A549 (cell line): ENCODE data around the gene ZBTB16. TPM values are rescaled to one million over a fixed set of nuclear protein-coding genes. Genes with fewer than 3 reads are reported as not detected.

ENCODE experiments used
- ATAC-seq, 2 experiments: fragments of 200-7000 bp in 1 of 2; fragments of >200 bp in 1 of 2; cut with Nextera tagmentation in 1 of 2; cut with Tn5 transposase in 1 of 2; 3 replicates each; pipeline versions ENCODE4 v1.8.0 to v1.9.1; 2018 to 2020; ENCODE audit warnings: mild to moderate bottlenecking in 1 of 2, moderate library complexity in 1 of 2
- CTCF ChIA-PET: fragments of 300-600 bp; sonication (Branson Sonifier 250); formaldehyde crosslinking; extraction: SDS; loops from one replicate; lab custom pipeline; 2021; ENCODE audit warnings: antibody characterized with exemption, inconsistent platforms; lab: Yijun Ruan, JAX
- POLR2A ChIA-PET: fragments of 350-600 bp; formaldehyde crosslinking; extraction: SDS; loops from one replicate; lab custom pipeline; 2021; ENCODE audit warnings: antibody characterized with exemption, inconsistent platforms; lab: Yijun Ruan, JAX
- DNase-seq, 2 experiments: peaks; one replicate each; pipeline versions ENCODE4 v3.0.0 to v3.0.0-alpha.2; 2011 to 2016; ENCODE audit warnings: low read depth in 1 of 2, low spot score in 1 of 2
- FAIRE-seq: peaks from 2 replicates; lab custom pipeline; 2011; peaks lifted over from hg19 to GRCh38; lab: Jason Lieb, UNC
- H3K27ac ChIP-seq, 2 experiments: fragments of >200 bp; sonication (Bioruptor Twin); formaldehyde crosslinking; 3 replicates each; pipeline ENCODE4 v1.5.1; 2016 to 2017
- H3K4me1 ChIP-seq: fragments of >200 bp; sonication (Bioruptor Twin); formaldehyde crosslinking; 3 replicates; pipeline ENCODE4 v1.6.1; 2016
- H3K4me2 ChIP-seq: fragments of >200 bp; sonication (Bioruptor Twin); formaldehyde crosslinking; 3 replicates; pipeline ENCODE4 v1.6.1; 2016
- H3K4me3 ChIP-seq: fragments of >200 bp; sonication (Bioruptor Twin); formaldehyde crosslinking; 3 replicates; pipeline ENCODE4 v1.5.1; 2016
- H3K9me3 ChIP-seq: fragments of >200 bp; sonication (Bioruptor Twin); formaldehyde crosslinking; 3 replicates; pipeline ENCODE4 v1.6.1; 2016
- ATOH8 ChIP-seq: fragments of 250-450 bp; sonication (Bioruptor Pico); IDR thresholded peaks from 2 replicates; pipeline ENCODE4 v1.5.0; 2020; ENCODE audit warnings: low read depth, mild to moderate bottlenecking, moderate library complexity
- BHLHE40 ChIP-seq: IDR thresholded peaks from 2 replicates; pipeline ENCODE4 v1.6.1; 2012; ENCODE audit warnings: low read depth, low read length, inconsistent platforms
- CEBPB ChIP-seq, 2 experiments: fragments of >200 bp in 1 of 2; sonication (Bioruptor Twin) in 1 of 2; formaldehyde crosslinking in 1 of 2; IDR thresholded peaks; 2 replicates each; pipeline ENCODE4 v1.6.1; 2012 to 2016
- CHD4 ChIP-seq: fragments of 200-600 bp; sonication (generic); IDR thresholded peaks from 2 replicates; pipeline ENCODE4 v1.6.1; 2016; ENCODE audit warnings: antibody characterized with exemption, mild to moderate bottlenecking, borderline replicate concordance
- CTCF ChIP-seq: fragments of >200 bp; sonication (Bioruptor Twin); formaldehyde crosslinking; IDR thresholded peaks from 3 replicates; pipeline ENCODE4 v1.5.1; 2016
- E2F6 ChIP-seq: IDR thresholded peaks from 2 replicates; pipeline ENCODE4 v1.6.1; 2012; ENCODE audit warnings: low read depth, borderline replicate concordance
- EHF ChIP-seq: fragments of 250-450 bp; sonication (Bioruptor Pico); IDR thresholded peaks from 2 replicates; pipeline ENCODE4 v1.5.0; 2020; ENCODE audit warnings: mild to moderate bottlenecking
- EP300 ChIP-seq, 2 experiments: fragments of >200 bp; sonication (Bioruptor Twin); formaldehyde crosslinking; IDR thresholded peaks; 2 replicates in 1 of 2; 3 replicates in 1 of 2; pipeline ENCODE4 v1.6.1; 2016 to 2017
- HOXA7 ChIP-seq: fragments of 250-450 bp; sonication (Bioruptor Pico); IDR thresholded peaks from 2 replicates; pipeline ENCODE4 v1.5.0; 2020; ENCODE audit warnings: mild to moderate bottlenecking, moderate library complexity
- HOXB13 ChIP-seq: fragments of 250-450 bp; sonication (Bioruptor Pico); IDR thresholded peaks from 2 replicates; pipeline ENCODE4 v1.5.0; 2020; ENCODE audit warnings: low read depth, mild to moderate bottlenecking, moderate library complexity
- JUN ChIP-seq, 2 experiments: fragments of >200 bp; sonication (Bioruptor Twin); formaldehyde crosslinking; IDR thresholded peaks; 2 replicates in 1 of 2; 3 replicates in 1 of 2; pipeline ENCODE4 v1.6.1; 2016 to 2017
- KDM1A ChIP-seq: fragments of 200-600 bp; sonication (generic); IDR thresholded peaks from 2 replicates; pipeline ENCODE4 v1.6.1; 2016; ENCODE audit warnings: low read depth, mild to moderate bottlenecking
- KDM5A ChIP-seq: fragments of 200-600 bp; sonication (generic); IDR thresholded peaks from 2 replicates; pipeline ENCODE4 v1.6.1; 2016; ENCODE audit warnings: antibody characterized with exemption, mild to moderate bottlenecking
- NFE2L2 ChIP-seq: fragments of 150-350 bp; conservative IDR thresholded peaks from 2 replicates; pipeline ENCODE4 v1.6.1; 2014; ENCODE audit warnings: low read length
- PBX3 ChIP-seq: IDR thresholded peaks from 2 replicates; pipeline ENCODE4 v1.6.1; 2012
- PHF8 ChIP-seq: fragments of 200-600 bp; sonication (generic); IDR thresholded peaks from 2 replicates; pipeline ENCODE4 v1.6.1; 2016; ENCODE audit warnings: low read depth, mild to moderate bottlenecking, antibody characterized with exemption, moderate library complexity, borderline replicate concordance
- POLR2A ChIP-seq: IDR thresholded peaks from 2 replicates; pipeline ENCODE4 v1.6.1; 2012; ENCODE audit warnings: mild to moderate bottlenecking, low read length
- RCOR1 ChIP-seq: fragments of 150-350 bp; IDR thresholded peaks from 2 replicates; pipeline ENCODE4 v1.6.1; 2014; ENCODE audit warnings: antibody characterized with exemption, low read length, low read depth
- REST ChIP-seq: fragments of 200-600 bp; sonication (generic); IDR thresholded peaks from 2 replicates; pipeline ENCODE4 v1.6.1; 2016; ENCODE audit warnings: antibody characterized with exemption, mild to moderate bottlenecking, moderate library complexity
- TFCP2L1 ChIP-seq: fragments of 250-450 bp; sonication (Bioruptor Pico); IDR thresholded peaks from 2 replicates; pipeline ENCODE4 v1.5.0; 2021; ENCODE audit warnings: mild to moderate bottlenecking
- TP53 ChIP-seq: fragments of 250-450 bp; sonication (Bioruptor Pico); IDR thresholded peaks from 2 replicates; pipeline ENCODE4 v1.5.0; 2021; ENCODE audit warnings: mild to moderate bottlenecking, moderate library complexity
- ZNF302 ChIP-seq: fragments of 250-450 bp; sonication (Bioruptor Pico); IDR thresholded peaks from 2 replicates; pipeline ENCODE4 v1.9.0; 2021; ENCODE audit warnings: inconsistent platforms, mild to moderate bottlenecking, moderate library complexity
- ZSCAN20 ChIP-seq: fragments of 250-450 bp; sonication (Bioruptor Pico); IDR thresholded peaks from 2 replicates; pipeline ENCODE4 v1.8.0; 2022; ENCODE audit warnings: mild to moderate bottlenecking, moderate library complexity
- WGBS: methylation state at CpG from one replicate; pipeline ENCODE4 v1.1.6; 2017; ENCODE audit errors: missing lambda C conversion rate; 5-methylcytosine and 5-hydroxymethylcytosine counted together
- polyA plus RNA-seq, 4 experiments: library from polyadenylated mRNA; depleted of rRNA in 3 of 4; stranded (reverse); fragments of >200 nt; fragmentation: RNase III in 1 of 4; extraction: RNeasy Plus Mini Kit Qiagen cat#74134 plus additional on column Dnase treatment in 1 of 4; gene quantifications; 2 replicates in 3 of 4; 3 replicates in 1 of 4; pipeline ENCODE4 v1.2.3, GENCODE V29; 2011 to 2017

ZBTB16 gene
- polyA plus RNA-seq, 2 of the 4 experiments (the other 2 are of a cell fraction): not detected

- H3K4me3 ChIP-seq: no peak overlapping the region
- H3K4me1 ChIP-seq: no peaks in the 10 kb centered on the region
- TF ChIP-seq BHLHE40 (no peak), ZSCAN20 (CRISPR knock-in tag) (no peak), REST (no peak), CTCF (no peak), EHF (CRISPR knock-in tag) (no peak), HOXB13 (CRISPR knock-in tag) (no peak)
- H3K27ac ChIP-seq: no peak overlapping the region
- ATAC-seq: no peak
- ChIA-PET CTCF (interaction anchor here (1.4 kb wide), 1 partner anchor 44 kb away, joined by 5 read pairs; no protein-coding TSS in a partner anchor), POLR2A (no interaction called here)
- FAIRE-seq: no peak
- H3K4me2 ChIP-seq: no peak overlapping the region
- H3K9me3 ChIP-seq: no peaks in the 10 kb centered on the region
- no peak for DNase-seq
- 46% methylated on average over 2 of the region's 2 CpGs for WGBS
Measured at GRCh38 chr11:114216796-114217180, 157.3 kb downstream of the ZBTB16 start.

GRCh38 chr11:114218508-114218907 lies 159.0 kb downstream of the ZBTB16 start:
- TF ChIP-seq JUN (IDR thresholded peaks at IDR 0.05): no peak
- no peak for TF ChIP-seq EHF (CRISPR knock-in tag)
- DNase-seq (no peak), FAIRE-seq (no peak), ATAC-seq (no peak)
- H3K4me3 ChIP-seq: no peak overlapping the region
- H3K9me3 ChIP-seq: no peaks in the 10 kb centered on the region
- ChIA-PET POLR2A (no interaction called here), CTCF (no interaction called here)
- no peak overlapping the region for H3K27ac ChIP-seq
- H3K4me1 ChIP-seq: no peaks in the 10 kb centered on the region
- H3K4me2 ChIP-seq: no peak overlapping the region
- 36% methylated on average over 3 of the region's 3 CpGs for WGBS

- Histone ChIP-seq H3K27ac (no peak overlapping the region), H3K4me3 (no peak overlapping the region), H3K9me3 (no peaks in the 10 kb centered on the region), H3K4me1 (no peaks in the 10 kb centered on the region), H3K4me2 (no peak overlapping the region)
- TF ChIP-seq EP300 (IDR thresholded peaks at IDR 0.05): no peak
- no peak for TF ChIP-seq TFCP2L1
- TF ChIP-seq PHF8: no peak
- TF ChIP-seq CHD4: no peak
- no peak for TF ChIP-seq KDM5A
- TF ChIP-seq ZNF302: no peak
- TF ChIP-seq CEBPB (IDR thresholded peaks at IDR 0.05): no peak
- no peak for TF ChIP-seq PBX3
- TF ChIP-seq TP53: no peak
- no peak for TF ChIP-seq ATOH8 (CRISPR knock-in tag)
- TF ChIP-seq EHF (CRISPR knock-in tag): no peak
- no peak for TF ChIP-seq POLR2A
- TF ChIP-seq E2F6: no peak
- no peak for TF ChIP-seq HOXB13 (CRISPR knock-in tag)
- no peak for TF ChIP-seq HOXA7 (CRISPR knock-in tag)
- TF ChIP-seq NFE2L2: no peak
- no peak for TF ChIP-seq KDM1A
- no peak for TF ChIP-seq RCOR1
- TF ChIP-seq BHLHE40: no peak
- ChIA-PET CTCF (interaction anchor here (0.6 to 2.4 kb wide), 2 partner anchors 41 to 260 kb away, joined by 4 to 11 read pairs; no protein-coding TSS in a partner anchor), POLR2A (no interaction called here)
- WGBS: 13% methylated on average over 5 of the region's 6 CpGs
- no peak for FAIRE-seq
- ATAC-seq: no peak
- DNase-seq: no peak
Measured at GRCh38 chr11:114219559-114220349, 160.2 kb downstream of the ZBTB16 start.
